ENCODE data around the gene FYB1. TPM values are rescaled to one million over a fixed set of nuclear protein-coding genes. Genes with fewer than 3 reads are reported as not detected.

FYB1 gene
- total and polyA plus RNA-seq, 2 of the 4 experiments (the other 2 are of a cell fraction): not detected

GRCh38 chr5:39167141-39167971 is 52.0 kb downstream of the FYB1 start:
- no TSS peak for BruUV-seq (replicated peaks)
- no peak overlapping the region for H3K4me3 ChIP-seq (ENCODE audit: insufficient read depth, low read depth, low read length)
- CTCF ChIA-PET: no interaction called here
- no peaks in the 10 kb centered on the region for H3K9me3 ChIP-seq (ENCODE audit: control insufficient read depth, insufficient read depth, low read length)
- H4K91ac ChIP-seq (ENCODE audit: insufficient read depth, low read depth, low read length): no peak overlapping the region; the same call in 1 of the 2 replicates
- no peaks in the 10 kb centered on the region for H3K27me3 ChIP-seq (ENCODE audit: control insufficient read depth, insufficient read depth, low read length)
- ATAC-seq (ENCODE audit: low read depth) (peak; percentile 72), DNase-seq (peak; percentile 28)
- peaks cover 3% of the 10 kb centered on the region; the same call in 1 of the 2 replicates for H3K9me1 ChIP-seq (ENCODE audit: insufficient read depth, low read length)
- TF ChIP-seq ELK1 (IDR thresholded peaks at IDR 0.05; ENCODE audit: borderline replicate concordance, low read depth, low read length) (no peak), MAFK (IDR thresholded peaks at IDR 0.05; ENCODE audit: low read depth, low read length) (no peak), USF2 (IDR thresholded peaks at IDR 0.05; ENCODE audit: low read depth, low read length) (no peak), CTCF (conservative IDR thresholded peaks at IDR 0.05; ENCODE audit: low read depth, low read length) (no peak), CEBPB (IDR thresholded peaks at IDR 0.05; ENCODE audit: low read depth, low read length) (no peak)
- no peak overlapping the region for H4K5ac ChIP-seq (ENCODE audit: low read depth, low read length)
- peak overlapping the region; percentile 67; the same call in 1 of the 2 replicates for H2AK5ac ChIP-seq (ENCODE audit: low read depth, low read length)
- H3K4ac ChIP-seq (ENCODE audit: low read depth, low read length): no peak overlapping the region
- 69% methylated on average over 2 of the region's 5 CpGs; no CpG with 5 or more reads in 1 of the 2 experiments for WGBS, 2 experiments (ENCODE audit: extremely low coverage in 2 of 2, insufficient read length in 1 of 2)
- H2BK5ac ChIP-seq (ENCODE audit: low read depth, low read length, poor library complexity, severe bottlenecking): no peak overlapping the region
- no peak overlapping the region; the same call in 1 of the 2 replicates for H3K4me2 ChIP-seq (ENCODE audit: low read depth, low read length)
- dilution Hi-C loops (cut with HindIII; ENCODE audit: low sequenced_read_pairs, unreplicated experiment) (no loop called here), in situ Hi-C loops (cut with MboI; ENCODE audit: low sequenced_read_pairs) (no loop called here), intact Hi-C loops (cut with micrococcal nuclease) (no loop called here)
- no peaks in the 10 kb centered on the region; the same call in 1 of the 2 replicates for H3K4me1 ChIP-seq (ENCODE audit: control insufficient read depth, insufficient read depth, low read length)
- H3K23ac ChIP-seq (ENCODE audit: low read depth, low read length): 0 out of 2 replicates have a peak overlapping the region, but pooled peaks have one; percentile 23
- no peak overlapping the region for H2AK9ac ChIP-seq (replicated peaks; ENCODE audit: low read depth, low read length, poor library complexity)
- no peaks in the 10 kb centered on the region for H3K36me3 ChIP-seq (ENCODE audit: control insufficient read depth, insufficient read depth, low read length)
- no peak overlapping the region for H3K56ac ChIP-seq (ENCODE audit: extremely low read depth, insufficient read depth, low read length)
- H4K20me1 ChIP-seq (ENCODE audit: insufficient read depth, low read length): no peaks in the 10 kb centered on the region
- H4K8ac ChIP-seq (ENCODE audit: low read depth in 2 of 2, low read length in 2 of 2): no peak overlapping the region
- no peak overlapping the region for H2AFZ ChIP-seq (replicated peaks; ENCODE audit: low read length, poor library complexity)
- no peak overlapping the region for H3K9ac ChIP-seq (ENCODE audit: low read depth, low read length)
- peak overlapping the region; percentile 65; the same call in 1 of the 2 replicates for H2BK120ac ChIP-seq (ENCODE audit: low read depth, low read length)
- peak overlapping the region; percentile 65 for H2BK20ac ChIP-seq (ENCODE audit: low read depth, low read length)
- H3K14ac ChIP-seq (replicated peaks; ENCODE audit: low read depth, low read length): no peak overlapping the region; the same call in 1 of the 2 replicates
- H3K27ac ChIP-seq (ENCODE audit: insufficient read depth, low read length): no peak overlapping the region; the same call in 1 of the 2 replicates
- H3K79me1 ChIP-seq (ENCODE audit: low read depth in 1 of 2, low read length in 2 of 2): no peaks in the 10 kb centered on the region
- H2BK15ac ChIP-seq (ENCODE audit: low read depth, low read length): peak overlapping the region; percentile 41; the same call in 1 of the 3 replicates
- POLR2A ChIA-PET (ENCODE audit: unreplicated experiment): no interaction called here
- H3K18ac ChIP-seq (ENCODE audit: low read depth, low read length): peak overlapping the region; percentile 83; the same call in 1 of the 2 replicates
